ENCODE data around the gene PGGHG. TPM values are rescaled to one million over a fixed set of nuclear protein-coding genes. Genes with fewer than 3 reads are reported as not detected.
"Not testable (repeated sequence)": the region's sequence is repeated elsewhere in the genome, so short reads cannot be mapped to it uniquely, and the experiment has no call there.

Gene PGGHG
- polyA plus RNA-seq, 1 experiment: 13.2 TPM

GRCh38 chr11:331358-332060 lies 42.6 kb downstream of the PGGHG start:
- CTCF ChIA-PET: no interaction called here
- no peak for DNase-seq (ENCODE audit: low read depth)
- TF ChIP-seq CTCF (IDR thresholded peaks at IDR 0.05; ENCODE audit: insufficient read depth, low read depth, low read length): no peak
- POLR2A ChIA-PET: no interaction called here
- H3K27me3 ChIP-seq (ENCODE audit: control insufficient read depth, insufficient read depth, low read length): no peaks in the 10 kb centered on the region
- no peak overlapping the region for H3K4me3 ChIP-seq (ENCODE audit: low read depth, low read length)
- H3K36me3 ChIP-seq (ENCODE audit: control insufficient read depth, insufficient read depth, low read length): no peaks in the 10 kb centered on the region

GRCh38 chr11:332651-333480 lies 43.9 kb downstream of the PGGHG start:
- Histone ChIP-seq H3K4me3 (ENCODE audit: low read depth, low read length) (no peak overlapping the region), H3K36me3 (ENCODE audit: control insufficient read depth, insufficient read depth, low read length) (no peaks in the 10 kb centered on the region), H3K27me3 (ENCODE audit: control insufficient read depth, insufficient read depth, low read length) (no peaks in the 10 kb centered on the region)
- CTCF ChIA-PET: interaction anchor here (0.9 kb wide), 1 partner anchor 9 kb away, joined by 3 read pairs; no protein-coding TSS in a partner anchor
- POLR2A ChIA-PET: no interaction called here
- no peak for DNase-seq (ENCODE audit: low read depth)
- no peak for TF ChIP-seq CTCF (IDR thresholded peaks at IDR 0.05; ENCODE audit: insufficient read depth, low read depth, low read length)

GRCh38 chr11:333616-334263 lies 44.8 kb downstream of the PGGHG start:
- CTCF ChIA-PET: interaction anchor here (0.9 kb wide), 1 partner anchor 20 kb away, joined by 4 read pairs; no protein-coding TSS in a partner anchor
- H3K36me3 ChIP-seq (ENCODE audit: control insufficient read depth, insufficient read depth, low read length); H3K27me3 ChIP-seq (ENCODE audit: control insufficient read depth, insufficient read depth, low read length); DNase-seq (ENCODE audit: low read depth); H3K4me3 ChIP-seq (ENCODE audit: low read depth, low read length); POLR2A ChIA-PET: not testable (repeated sequence)

GRCh38 chr11:334264-334994 lies 45.5 kb downstream of the PGGHG start:
- Histone ChIP-seq H3K36me3 (ENCODE audit: control insufficient read depth, insufficient read depth, low read length) (no peaks in the 10 kb centered on the region), H3K27me3 (ENCODE audit: control insufficient read depth, insufficient read depth, low read length) (no peaks in the 10 kb centered on the region), H3K4me3 (ENCODE audit: low read depth, low read length) (no peak overlapping the region)
- no peak for DNase-seq (ENCODE audit: low read depth)
- POLR2A ChIA-PET: no interaction called here
- CTCF ChIA-PET: interaction anchor here (0.6 to 0.9 kb wide), 2 partner anchors 19 to 25 kb away, joined by 3 to 4 read pairs; no protein-coding TSS in a partner anchor
- TF ChIP-seq CTCF (IDR thresholded peaks at IDR 0.05; ENCODE audit: insufficient read depth, low read depth, low read length): no peak

- Histone ChIP-seq H3K27me3 (ENCODE audit: control insufficient read depth, insufficient read depth, low read length) (no peaks in the 10 kb centered on the region; the same call in 1 of the 2 replicates), H3K4me3 (ENCODE audit: low read depth, low read length) (no peak overlapping the region), H3K36me3 (ENCODE audit: control insufficient read depth, insufficient read depth, low read length) (no peaks in the 10 kb centered on the region)
- POLR2A ChIA-PET: no interaction called here
- CTCF ChIA-PET: interaction anchor here (0.7 kb wide), 1 partner anchor 128 kb away, joined by 3 read pairs; no protein-coding TSS in a partner anchor
- no peak for DNase-seq (ENCODE audit: low read depth)
- no peak for TF ChIP-seq CTCF (IDR thresholded peaks at IDR 0.05; ENCODE audit: insufficient read depth, low read depth, low read length)
Measured at GRCh38 chr11:335779-336658, 47.1 kb downstream of the PGGHG start.
